NCI-H345 treated with DMSO at 0.1 percent for 48 hours (cell line): ENCODE data around the gene CRYZ.

Experiments used
- DNase-seq: peaks from one replicate; lab custom pipeline; 2025; ENCODE audit not compliant: unreplicated experiment; lab: John Stamatoyannopoulos, UW

Gene CRYZ

DNA sequence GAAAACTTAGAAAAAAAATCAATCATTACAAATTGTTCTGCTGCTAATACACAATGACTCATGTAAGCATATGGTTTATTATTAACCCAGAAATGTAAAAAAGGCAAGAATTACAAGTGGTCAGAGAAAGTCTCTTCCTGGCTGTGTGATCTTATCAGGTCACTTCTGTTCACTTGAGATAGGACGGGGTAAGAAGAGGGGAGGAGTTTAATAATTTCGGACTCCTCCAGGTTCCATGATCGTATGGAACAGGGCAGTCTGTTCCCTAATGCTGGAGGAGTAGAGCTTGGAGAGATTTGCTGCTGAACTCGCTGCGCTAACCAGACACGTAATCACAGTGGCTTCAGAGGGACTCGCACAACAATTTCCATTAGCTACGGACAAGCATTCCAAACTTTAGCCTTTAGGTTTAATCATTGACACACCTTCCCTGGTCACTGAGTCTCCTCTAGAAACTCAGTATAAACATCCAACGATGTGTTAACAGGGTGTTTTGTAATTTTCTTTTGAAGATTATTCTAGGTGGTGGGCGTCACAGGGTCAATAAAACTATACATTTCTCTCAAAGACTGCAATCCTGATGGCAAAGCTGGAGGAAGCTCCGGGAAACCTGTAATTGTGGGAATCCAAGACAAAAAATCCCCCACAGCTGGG lies 1.3 kb downstream of the CRYZ start:
- DNase-seq: no peak

- DNase-seq: no peak
Observed at GRCh38 chr1:74729741-74730478, 2.9 kb downstream of the CRYZ start.

GRCh38 chr1:74728736-74729135 lies 4.1 kb downstream of the CRYZ start:
- no peak for DNase-seq

DNA sequence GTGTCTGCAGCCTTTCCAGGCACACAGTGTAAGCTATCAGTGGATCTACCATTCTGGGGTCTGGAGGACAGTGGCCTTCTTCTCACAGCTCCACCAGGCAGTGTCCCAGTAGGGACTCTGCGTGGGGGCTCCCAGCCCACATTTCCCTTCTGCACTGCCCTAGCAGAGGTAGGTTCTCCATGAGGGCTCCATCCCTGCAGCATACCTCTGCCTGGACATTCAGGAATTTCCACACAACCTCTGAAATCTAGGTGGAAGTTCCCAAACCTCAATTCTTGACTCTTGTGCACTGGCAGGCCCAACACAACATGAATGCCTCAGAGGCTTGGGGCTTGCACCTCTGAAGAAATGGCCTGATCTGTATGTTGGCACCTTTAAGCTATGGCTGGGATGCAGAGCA lies 6.8 kb downstream of the CRYZ start:
- no peak for DNase-seq

DNA sequence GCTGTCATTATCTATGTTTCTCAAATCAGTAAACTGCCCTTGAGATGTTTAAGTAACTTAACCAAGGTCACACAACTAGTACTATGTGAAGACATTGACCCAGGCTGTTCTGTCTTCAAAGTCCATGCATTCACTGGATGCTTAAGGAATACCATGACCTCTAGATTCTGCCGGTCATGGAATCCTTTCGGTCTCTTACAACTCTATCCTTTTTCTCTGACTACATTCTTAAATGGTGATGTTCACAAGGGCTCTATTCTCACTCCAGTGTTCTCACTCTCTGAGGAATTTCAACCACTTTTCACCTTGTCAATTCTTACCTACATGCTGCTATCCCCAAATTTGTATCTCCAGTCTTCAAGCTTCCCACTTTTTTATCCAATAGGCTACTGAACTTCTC lies 15.2 kb downstream of the CRYZ start:
- DNase-seq: no peak

DNA sequence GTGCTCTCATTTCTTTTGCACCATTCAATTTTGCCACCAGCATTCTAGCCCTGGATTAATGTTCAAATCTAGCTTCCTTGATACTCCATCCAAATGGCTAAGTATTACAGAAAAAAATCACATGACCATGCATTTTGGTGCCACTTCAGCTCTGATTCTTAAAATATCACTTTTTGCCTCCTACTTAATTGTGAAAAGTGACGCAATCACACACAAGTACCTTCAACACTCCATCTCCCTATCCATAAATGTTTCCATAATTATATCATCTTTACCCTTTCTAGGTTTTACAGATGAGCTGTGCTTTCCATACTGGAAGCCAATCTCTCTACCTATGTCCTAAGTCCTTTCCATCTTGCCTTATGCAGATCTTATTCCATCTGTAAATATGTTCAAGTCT lies 16.0 kb downstream of the CRYZ start:
- DNase-seq: no peak

- no peak for DNase-seq
Observed at GRCh38 chr1:74715806-74716205, 17.0 kb downstream of the CRYZ start.

DNA sequence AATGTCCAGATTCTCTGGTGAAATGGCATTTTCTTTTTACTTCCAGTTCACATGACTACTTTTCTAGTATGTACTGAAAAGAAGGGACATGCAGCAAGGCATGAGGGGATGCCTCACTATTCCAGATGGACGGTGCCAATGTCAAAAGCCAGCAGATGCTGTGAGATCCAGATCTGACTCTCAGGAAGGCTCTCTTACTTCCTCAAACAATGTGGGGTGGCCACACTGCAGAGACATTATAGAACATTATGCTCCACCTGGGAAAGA lies 17.7 kb downstream of the CRYZ start:
- DNase-seq: no peak

- DNase-seq: no peak
Observed at GRCh38 chr1:74714429-74715235, 18.2 kb downstream of the CRYZ start.

GRCh38 chr1:74713849-74714248 lies 19.0 kb downstream of the CRYZ start:
- DNase-seq: no peak

- DNase-seq: no peak
Observed at GRCh38 chr1:74712881-74713280, 20.0 kb downstream of the CRYZ start.

GRCh38 chr1:74703386-74704182 lies 29.3 kb downstream of the CRYZ start:
- no peak for DNase-seq

GRCh38 chr1:74699331-74699730 lies 33.5 kb downstream of the CRYZ start:
- DNase-seq: no peak

DNA sequence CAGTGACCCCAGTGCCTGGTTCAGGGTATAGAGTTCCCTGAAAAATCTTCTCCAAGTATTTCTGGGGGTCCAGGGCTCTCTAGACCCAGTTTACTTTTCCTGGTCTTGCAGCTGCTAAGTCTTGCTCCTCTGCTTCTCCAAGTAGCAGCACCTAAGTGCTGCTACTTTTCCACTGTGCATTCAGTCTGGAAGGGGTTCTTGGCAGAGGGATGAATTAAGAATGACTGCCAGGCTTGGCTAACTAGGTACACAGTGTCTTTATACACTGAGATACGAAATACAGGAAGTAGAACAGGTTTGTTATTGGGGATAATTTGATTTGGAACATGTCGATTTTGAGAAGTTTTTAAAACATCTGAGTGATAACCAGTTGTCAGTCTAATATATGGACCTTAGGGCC lies 35.0 kb downstream of the CRYZ start:
- no peak for DNase-seq

DNA sequence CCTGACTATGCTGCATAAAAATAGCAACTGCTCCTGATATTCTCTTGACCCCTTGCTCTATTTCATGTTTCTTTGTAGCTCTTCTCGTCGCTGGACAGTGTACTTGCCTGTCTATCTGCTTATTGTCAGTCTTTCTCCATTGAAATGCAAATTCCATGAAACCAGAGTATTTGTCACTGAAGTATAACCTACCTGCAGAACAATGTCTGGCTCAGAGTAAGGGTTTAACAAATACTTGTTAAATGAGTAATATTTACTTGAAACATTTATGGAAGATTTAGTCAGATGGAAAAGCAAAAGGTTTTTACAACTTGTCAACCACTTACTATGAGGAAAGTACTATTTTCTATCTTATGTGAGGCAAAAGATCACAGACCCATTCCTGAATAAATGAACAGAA lies 39.4 kb downstream of the CRYZ start:
- DNase-seq: no peak

DNA sequence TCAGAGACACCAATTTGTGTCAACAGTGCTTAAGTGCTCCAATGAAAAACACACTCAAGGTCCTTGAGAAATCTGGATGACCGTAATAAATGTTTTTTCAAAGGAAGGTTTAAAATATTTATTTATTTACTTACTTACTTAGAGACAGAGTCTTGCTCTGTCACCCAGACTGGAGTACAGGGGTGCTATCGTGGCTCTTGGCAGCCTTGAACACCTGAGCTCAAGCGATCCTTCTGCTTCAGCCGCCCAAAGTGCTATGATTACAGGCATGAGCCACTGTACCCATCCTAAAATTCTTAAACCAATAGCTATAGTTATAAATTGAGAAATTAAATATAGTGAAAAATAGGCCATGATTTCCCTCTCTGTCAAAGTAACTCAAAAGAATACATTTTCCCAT lies 41.9 kb downstream of the CRYZ start:
- no peak for DNase-seq

DNA sequence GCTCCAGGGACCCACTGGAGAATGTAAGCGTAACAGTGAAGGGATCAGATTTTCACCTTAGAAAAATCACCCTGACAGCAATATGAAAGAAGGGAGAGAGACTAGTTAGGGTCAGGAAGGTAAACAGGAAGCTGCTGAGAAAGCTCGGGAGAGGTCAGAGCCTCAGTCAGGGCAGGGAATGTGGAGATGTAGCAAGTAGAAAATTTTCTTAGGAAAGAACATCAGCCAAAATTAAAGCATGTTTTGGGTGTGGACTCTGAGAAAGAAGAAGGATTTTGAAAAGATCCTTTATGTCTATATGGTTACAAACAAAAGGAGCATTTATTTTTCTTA lies 42.5 kb downstream of the CRYZ start:
- DNase-seq: no peak

DNA sequence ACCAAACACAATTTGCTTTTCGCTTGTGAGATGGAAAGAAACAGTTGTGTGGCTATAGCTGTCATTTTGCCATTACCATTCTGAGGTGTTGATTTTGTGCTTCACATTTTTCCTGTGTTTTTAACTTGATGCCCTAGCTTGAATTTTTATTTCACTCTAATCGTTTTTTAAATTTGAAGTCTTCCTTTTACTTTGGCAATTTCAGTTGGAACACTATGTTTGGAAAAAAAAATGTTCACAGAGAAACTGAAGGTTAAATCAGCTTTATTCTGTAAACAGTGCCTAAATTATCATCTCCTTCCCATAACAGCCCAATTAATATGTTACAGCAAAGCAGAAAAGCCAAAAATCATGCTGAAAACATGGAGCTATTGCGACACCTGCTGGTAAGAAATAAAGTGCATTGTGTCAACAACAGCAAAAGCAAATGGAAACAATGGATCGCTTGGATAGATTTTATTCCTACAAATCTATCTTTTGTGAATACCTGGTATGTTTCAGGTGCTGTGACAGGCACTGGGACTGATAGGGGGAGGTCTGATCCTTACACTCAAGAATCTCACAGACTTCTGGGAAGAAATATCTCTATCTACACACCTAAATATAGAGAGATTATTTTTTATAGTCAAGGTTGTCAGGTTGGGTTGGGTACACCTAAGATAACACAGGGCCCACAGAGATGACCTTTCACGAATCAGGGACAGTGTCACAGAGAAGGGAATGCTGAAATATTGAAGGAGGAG lies 43.1 kb downstream of the CRYZ start:
- DNase-seq: peak; percentile 69

GRCh38 chr1:74686928-74687327 lies 45.9 kb downstream of the CRYZ start:
- no peak for DNase-seq

GRCh38 chr1:74684301-74684700 lies 48.5 kb downstream of the CRYZ start:
- DNase-seq: no peak

GRCh38 chr1:74683656-74684055 lies 49.2 kb downstream of the CRYZ start:
- DNase-seq: no peak
